ENCODE data around the gene AAMDC. TPM values are rescaled to one million over a fixed set of nuclear protein-coding genes. Genes with fewer than 3 reads are reported as not detected.

AAMDC gene
- total and polyA plus RNA-seq, 10 donors, result 9.5 to 37.2 (median 22.0) TPM

- TF ChIP-seq, protein P1, sequence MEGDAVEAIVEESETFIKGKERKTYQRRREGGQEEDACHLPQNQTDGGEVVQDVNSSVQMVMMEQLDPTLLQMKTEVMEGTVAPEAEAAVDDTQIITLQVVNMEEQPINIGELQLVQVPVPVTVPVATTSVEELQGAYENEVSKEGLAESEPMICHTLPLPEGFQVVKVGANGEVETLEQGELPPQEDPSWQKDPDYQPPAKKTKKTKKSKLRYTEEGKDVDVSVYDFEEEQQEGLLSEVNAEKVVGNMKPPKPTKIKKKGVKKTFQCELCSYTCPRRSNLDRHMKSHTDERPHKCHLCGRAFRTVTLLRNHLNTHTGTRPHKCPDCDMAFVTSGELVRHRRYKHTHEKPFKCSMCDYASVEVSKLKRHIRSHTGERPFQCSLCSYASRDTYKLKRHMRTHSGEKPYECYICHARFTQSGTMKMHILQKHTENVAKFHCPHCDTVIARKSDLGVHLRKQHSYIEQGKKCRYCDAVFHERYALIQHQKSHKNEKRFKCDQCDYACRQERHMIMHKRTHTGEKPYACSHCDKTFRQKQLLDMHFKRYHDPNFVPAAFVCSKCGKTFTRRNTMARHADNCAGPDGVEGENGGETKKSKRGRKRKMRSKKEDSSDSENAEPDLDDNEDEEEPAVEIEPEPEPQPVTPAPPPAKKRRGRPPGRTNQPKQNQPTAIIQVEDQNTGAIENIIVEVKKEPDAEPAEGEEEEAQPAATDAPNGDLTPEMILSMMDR (IDR thresholded peaks at IDR 0.05 in 8 of 11, conservative IDR thresholded peaks at IDR 0.05 in 3 of 11), result no peak
- TF ChIP-seq POLR2A (IDR thresholded peaks at IDR 0.05), result no peak
- no peak for TF ChIP-seq POLR2AphosphoS5 (IDR thresholded peaks at IDR 0.05)
- Histone ChIP-seq H3K9me3 (no peaks in the 10 kb centered on the region), H3K4me1 (peaks cover 0 to 76% (median 16%) of the 10 kb centered on the region in 6 donors), H3K27me3 (replicated peaks in 1 of 7) (no peaks in the 10 kb centered on the region), H3K27ac (no peak overlapping the region), H3K36me3 (peaks cover 0 to 15% (median 3%) of the 10 kb centered on the region in 6 donors), H3K4me3 (no peak overlapping the region)
- DNase-seq, result no peak
- 93 to 100% (median 96%) methylated on average over 1 of the region's 1 CpG for WGBS, 5 donors
- intact Hi-C loops (cut with DNase I; ENCODE audit: low total_unique reads), result no loop called here
These were observed 42.8 kb upstream of the AAMDC start for GRCh38 chr11:77778118-77778517.

- H3K27ac ChIP-seq, result no peak overlapping the region
- peaks cover 0 to 76% (median 20%) of the 10 kb centered on the region in 6 donors for H3K4me1 ChIP-seq
- TF ChIP-seq POLR2AphosphoS5 (IDR thresholded peaks at IDR 0.05), result no peak
- TF ChIP-seq, protein P1 (IDR thresholded peaks at IDR 0.05 in 8 of 11, conservative IDR thresholded peaks at IDR 0.05 in 3 of 11), result no peak
- TF ChIP-seq POLR2A (IDR thresholded peaks at IDR 0.05), result no peak
- no peak overlapping the region for H3K4me3 ChIP-seq
- peaks cover 0 to 15% (median 3%) of the 10 kb centered on the region in 6 donors for H3K36me3 ChIP-seq
- no peaks in the 10 kb centered on the region for H3K9me3 ChIP-seq
- 18 to 50% (median 26%) methylated on average over 1 of the region's 1 CpG for WGBS, 5 donors
- intact Hi-C loops (cut with DNase I; ENCODE audit: low total_unique reads), result no loop called here
- H3K27me3 ChIP-seq (replicated peaks in 1 of 7), result no peaks in the 10 kb centered on the region
- no peak for DNase-seq
These were observed 42.4 kb upstream of the AAMDC start for GRCh38 chr11:77778549-77778948.

GRCh38 chr11:77779935-77780334 is 41.0 kb upstream of the AAMDC start:
- intact Hi-C loops (cut with DNase I; ENCODE audit: low total_unique reads), result no loop called here
- Histone ChIP-seq H3K4me3 (no peak overlapping the region), H3K27ac (no peak overlapping the region), H3K9me3 (no peaks in the 10 kb centered on the region), H3K27me3 (replicated peaks in 1 of 7) (no peaks in the 10 kb centered on the region), H3K36me3 (peaks cover 0 to 13% (median 3%) of the 10 kb centered on the region in 6 donors), H3K4me1 (peaks cover 0 to 79% (median 25%) of the 10 kb centered on the region in 6 donors)
- no peak for DNase-seq
- TF ChIP-seq, protein P1 (IDR thresholded peaks at IDR 0.05 in 8 of 11, conservative IDR thresholded peaks at IDR 0.05 in 3 of 11), result no peak
- TF ChIP-seq POLR2AphosphoS5 (IDR thresholded peaks at IDR 0.05), result no peak
- TF ChIP-seq POLR2A (IDR thresholded peaks at IDR 0.05), result no peak

DNA sequence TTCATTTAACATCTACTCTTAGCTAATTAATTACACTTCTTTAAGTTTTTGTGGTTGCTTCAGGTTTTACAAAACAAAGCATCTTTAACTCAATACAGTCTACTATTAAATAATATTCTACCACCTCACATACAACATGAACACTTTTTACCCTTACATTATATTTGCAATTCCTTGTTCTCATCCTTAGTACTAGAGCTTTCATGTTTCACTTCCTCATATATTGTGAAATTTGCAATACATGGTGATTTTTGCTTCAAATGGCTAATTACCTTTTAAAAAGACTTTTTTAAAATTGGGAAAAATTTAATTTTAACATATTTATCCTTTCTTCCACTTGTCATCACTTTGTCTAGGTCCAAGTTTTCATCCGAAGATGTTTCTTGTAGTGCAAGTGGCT is 37.9 kb upstream of the AAMDC start:
- Histone ChIP-seq H3K36me3 (peaks cover 0 to 7% (median 0%) of the 10 kb centered on the region in 6 donors), H3K27ac (no peak overlapping the region), H3K9me3 (no peaks in the 10 kb centered on the region), H3K27me3 (replicated peaks in 1 of 7) (no peaks in the 10 kb centered on the region), H3K4me3 (no peak overlapping the region), H3K4me1 (peaks cover 4 to 75% (median 29%) of the 10 kb centered on the region in 6 donors)
- intact Hi-C loops (cut with DNase I; ENCODE audit: low total_unique reads), result no loop called here
- no peak for DNase-seq
- TF ChIP-seq POLR2AphosphoS5 (IDR thresholded peaks at IDR 0.05) (no peak), POLR2A (IDR thresholded peaks at IDR 0.05) (no peak)
- TF ChIP-seq, protein P1 (IDR thresholded peaks at IDR 0.05 in 8 of 11, conservative IDR thresholded peaks at IDR 0.05 in 3 of 11), result no peak
- WGBS, 5 donors, result 92 to 100% (median 96%) methylated on average over 1 of the region's 1 CpG
